Activated T-cell treated with anti-CD3 and anti-CD28 coated beads, Interleukin-2, amount 50 U/mL, for 48 hours (primary cell): ENCODE results near the gene ACVR1B.
A peak's percentile ranks its signal among the peaks of the same experiment; 100 is the strongest.

ENCODE experiments used
- DNase-seq, 2 experiments: peaks; one replicate each; pipeline ENCODE4 v3.0.0-alpha.2; 2020

ACVR1B gene

GRCh38 chr12:52026263-52026662 lies 74.8 kb downstream of the ACVR1B start:
- DNase-seq = no peak

GRCh38 chr12:52027085-52027843 lies 75.8 kb downstream of the ACVR1B start:
- no peak for DNase-seq

- DNase-seq = no peak
Measured at GRCh38 chr12:52029685-52030084, 78.2 kb downstream of the ACVR1B start.

- no peak for DNase-seq
Measured at GRCh38 chr12:52032446-52032803, 80.9 kb downstream of the ACVR1B start.

GRCh38 chr12:52032804-52033445 lies 81.4 kb downstream of the ACVR1B start:
- peak; percentile 89 to 92 for DNase-seq

- no peak for DNase-seq
Measured at GRCh38 chr12:52033446-52034140, 82.1 kb downstream of the ACVR1B start.

- no peak for DNase-seq
Measured at GRCh38 chr12:52035190-52035589, 83.7 kb downstream of the ACVR1B start.

- no peak for DNase-seq
Measured at GRCh38 chr12:52035926-52036325, 84.4 kb downstream of the ACVR1B start.

GRCh38 chr12:52036587-52037171 lies 85.2 kb downstream of the ACVR1B start:
- DNase-seq = peak; percentile 76 to 82

- DNase-seq = peak in 1 of 2 experiments; percentile 41
Measured at GRCh38 chr12:52037248-52037861, 85.9 kb downstream of the ACVR1B start.

GRCh38 chr12:52038447-52038846 lies 86.9 kb downstream of the ACVR1B start:
- no peak for DNase-seq

- no peak for DNase-seq
Measured at GRCh38 chr12:52041035-52041434, 89.5 kb downstream of the ACVR1B start.

- peak; percentile 43 to 49 for DNase-seq
Measured at GRCh38 chr12:52041695-52042123, 90.2 kb downstream of the ACVR1B start.

GRCh38 chr12:52042706-52043385 lies 91.3 kb downstream of the ACVR1B start:
- no peak for DNase-seq

GRCh38 chr12:52043386-52044212 lies 92.1 kb downstream of the ACVR1B start:
- DNase-seq = no peak

GRCh38 chr12:52044292-52044983 lies 92.9 kb downstream of the ACVR1B start:
- no peak for DNase-seq

- DNase-seq = no peak
Measured at GRCh38 chr12:52045794-52046199, 94.3 kb downstream of the ACVR1B start.
